Ishikawa (cell line): ENCODE data around the gene C18orf54.

ENCODE experiments used
- CEBPB ChIP-seq: IDR thresholded peaks from 2 replicates; pipeline ENCODE4 v1.6.1; 2012
- CREB1 ChIP-seq: IDR thresholded peaks from 2 replicates; pipeline ENCODE4 v1.6.1; 2012; ENCODE audit warnings: low read depth
- EGR1 ChIP-seq: IDR thresholded peaks from 2 replicates; pipeline ENCODE4 v1.6.1; 2012
- EP300 ChIP-seq: IDR thresholded peaks from 2 replicates; pipeline ENCODE4 v1.6.1; 2012; ENCODE audit warnings: borderline replicate concordance
- FOXM1 ChIP-seq: IDR thresholded peaks from 2 replicates; pipeline ENCODE4 v1.6.1; 2012; ENCODE audit warnings: low read depth, borderline replicate concordance
- MAX ChIP-seq: IDR thresholded peaks from 2 replicates; pipeline ENCODE4 v1.6.1; 2012
- NFIC ChIP-seq: IDR thresholded peaks from 2 replicates; pipeline ENCODE4 v1.6.1; 2012
- RAD21 ChIP-seq: IDR thresholded peaks from 2 replicates; pipeline ENCODE4 v1.6.1; 2012; ENCODE audit warnings: low read depth
- REST ChIP-seq: IDR thresholded peaks from 2 replicates; pipeline ENCODE4 v1.6.1; 2012; ENCODE audit warnings: low read depth, mild to moderate bottlenecking
- TAF1 ChIP-seq: IDR thresholded peaks from 2 replicates; pipeline ENCODE4 v1.6.1; 2012; ENCODE audit warnings: low read depth, mild to moderate bottlenecking
- TCF12 ChIP-seq: IDR thresholded peaks from 2 replicates; pipeline ENCODE4 v1.6.1; 2012; ENCODE audit warnings: low read depth
- TEAD4 ChIP-seq: IDR thresholded peaks from 2 replicates; pipeline ENCODE4 v1.6.1; 2012
- YY1 ChIP-seq: IDR thresholded peaks from 2 replicates; pipeline ENCODE4 v1.6.1; 2012; ENCODE audit warnings: low read depth
- ZBTB7A ChIP-seq: IDR thresholded peaks from 2 replicates; pipeline ENCODE4 v1.6.1; 2012; ENCODE audit warnings: low read depth
- TF ChIP-seq, protein P1 (sequence below): IDR thresholded peaks from 2 replicates; pipeline ENCODE4 v1.6.1; 2012

Gene C18orf54

DNA sequence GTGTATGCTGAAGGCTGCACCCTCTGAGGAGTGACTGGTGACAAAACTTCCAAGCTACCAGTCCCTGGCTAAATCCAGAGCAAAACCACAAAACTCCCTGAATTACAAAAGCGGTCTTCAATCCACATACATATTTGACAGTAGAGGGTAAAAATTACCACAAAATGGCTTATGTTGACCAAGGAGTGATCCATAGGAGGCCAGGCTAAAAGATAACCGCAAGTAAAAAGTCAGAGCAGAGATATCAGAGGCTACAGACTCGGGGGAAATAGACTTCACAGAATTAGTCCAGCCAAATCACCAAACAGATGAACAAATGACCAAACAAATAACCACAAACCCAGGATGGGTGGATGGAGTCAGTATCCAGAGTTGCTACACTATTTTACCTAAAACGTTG, 19.5 kb upstream of the C18orf54 start:
- TF ChIP-seq TAF1 (no peak), REST (no peak), MAX (no peak), EGR1 (no peak), EP300 (no peak), TCF12 (no peak), CEBPB (no peak), FOXM1 (no peak), RAD21 (no peak), CREB1 (no peak), ZBTB7A (no peak), YY1 (no peak), NFIC (no peak)
- TF ChIP-seq, protein P1, sequence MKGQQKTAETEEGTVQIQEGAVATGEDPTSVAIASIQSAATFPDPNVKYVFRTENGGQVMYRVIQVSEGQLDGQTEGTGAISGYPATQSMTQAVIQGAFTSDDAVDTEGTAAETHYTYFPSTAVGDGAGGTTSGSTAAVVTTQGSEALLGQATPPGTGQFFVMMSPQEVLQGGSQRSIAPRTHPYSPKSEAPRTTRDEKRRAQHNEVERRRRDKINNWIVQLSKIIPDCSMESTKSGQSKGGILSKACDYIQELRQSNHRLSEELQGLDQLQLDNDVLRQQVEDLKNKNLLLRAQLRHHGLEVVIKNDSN: no peak

DNA sequence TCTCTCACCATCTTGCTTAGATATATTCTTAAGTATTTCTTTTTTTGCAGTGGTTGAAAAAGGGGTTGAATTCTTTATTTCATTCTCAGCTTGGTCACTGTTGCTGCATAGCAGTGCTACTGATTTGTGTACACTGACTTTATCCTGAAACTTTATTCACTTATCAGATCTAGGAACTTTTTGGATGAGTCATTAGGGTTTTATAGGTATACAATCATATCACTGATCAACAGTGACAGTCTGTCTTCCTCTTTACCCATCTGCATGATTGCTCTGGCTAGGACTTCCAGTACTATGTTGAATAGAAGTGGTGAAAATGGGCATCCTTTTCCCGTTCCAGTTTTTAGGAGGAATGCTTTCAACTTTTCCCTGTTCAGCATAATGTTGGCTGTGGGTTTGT, 6.5 kb upstream of the C18orf54 start:
- TF ChIP-seq TCF12 (no peak), MAX (no peak), TAF1 (no peak), NFIC (no peak), EGR1 (no peak), ZBTB7A (no peak), CEBPB (no peak), RAD21 (no peak), EP300 (no peak), TEAD4 (no peak), YY1 (no peak), REST (no peak), FOXM1 (no peak), CREB1 (no peak)
- TF ChIP-seq, protein P1: no peak

- TF ChIP-seq NFIC (no peak), YY1 (no peak), RAD21 (no peak), TEAD4 (no peak), ZBTB7A (no peak), FOXM1 (no peak)
- TF ChIP-seq, protein P1: no peak
Measured at GRCh38 chr18:54357082-54357659, 535 bp upstream of the C18orf54 start.

- no peak for TF ChIP-seq TCF12
- TF ChIP-seq, protein P1: no peak
- no peak for TF ChIP-seq CREB1
- no peak for TF ChIP-seq RAD21
- TF ChIP-seq NFIC: no peak
- TF ChIP-seq CEBPB: no peak
- TF ChIP-seq EP300: no peak
- no peak for TF ChIP-seq TEAD4
- no peak for TF ChIP-seq TAF1
- no peak for TF ChIP-seq FOXM1
- TF ChIP-seq MAX: no peak
- TF ChIP-seq REST: no peak
- TF ChIP-seq ZBTB7A: no peak
- TF ChIP-seq YY1: no peak
Measured at GRCh38 chr18:54358495-54359040, 862 bp downstream of the C18orf54 start.
